Parathyroid adenoma (tissue), 2 donors: ENCODE data around the gene BTN3A1.

Experiments
- H2AFZ ChIP-seq: fragments of 300-600 bp; sonication (generic); one replicate; pipeline ENCODE4 v1.7.0; 2017; ENCODE audit warnings: antibody characterized with exemption, mild to moderate bottlenecking
- H3K27ac ChIP-seq: fragments of 300-600 bp; sonication (generic); one replicate; pipeline ENCODE4 v1.7.0; 2017
- H3K27me3 ChIP-seq: fragments of 300-600 bp; sonication (generic); one replicate; pipeline ENCODE4 v1.7.0; 2017; ENCODE audit warnings: low read length; ENCODE audit not compliant: control insufficient read depth, insufficient read depth
- H3K36me3 ChIP-seq: fragments of 300-600 bp; sonication (generic); one replicate; pipeline ENCODE4 v1.7.0; 2017; ENCODE audit warnings: low read length; ENCODE audit not compliant: control insufficient read depth, insufficient read depth
- H3K4me1 ChIP-seq: fragments of 300-600 bp; sonication (generic); one replicate; pipeline ENCODE4 v1.7.0; 2017; ENCODE audit warnings: control low read depth
- H3K4me2 ChIP-seq: fragments of 300-600 bp; sonication (generic); one replicate; pipeline ENCODE4 v1.7.0; 2017; ENCODE audit warnings: low read length
- H3K4me3 ChIP-seq: fragments of 300-600 bp; sonication (generic); one replicate; pipeline ENCODE4 v1.7.0; 2017; ENCODE audit warnings: low read depth, low read length
- H3K79me2 ChIP-seq: fragments of 300-600 bp; sonication (generic); one replicate; pipeline ENCODE4 v1.7.0; 2017; ENCODE audit warnings: control low read depth
- H3K9ac ChIP-seq: fragments of 300-600 bp; sonication (generic); one replicate; pipeline ENCODE4 v1.7.0; 2017; ENCODE audit warnings: mild to moderate bottlenecking
- H3K9me3 ChIP-seq: fragments of 300-600 bp; sonication (generic); one replicate; pipeline ENCODE4 v1.7.0; 2017; ENCODE audit warnings: low read length; ENCODE audit not compliant: control insufficient read depth
- TF ChIP-seq, protein P1 (sequence below): fragments of 300-600 bp; sonication (generic); IDR thresholded peaks from one replicate; pipeline ENCODE4 v1.7.0; 2017; ENCODE audit warnings: antibody characterized with exemption, mild to moderate bottlenecking
- donor health status: primary hyperparathyroidism.

BTN3A1 gene

DNA sequence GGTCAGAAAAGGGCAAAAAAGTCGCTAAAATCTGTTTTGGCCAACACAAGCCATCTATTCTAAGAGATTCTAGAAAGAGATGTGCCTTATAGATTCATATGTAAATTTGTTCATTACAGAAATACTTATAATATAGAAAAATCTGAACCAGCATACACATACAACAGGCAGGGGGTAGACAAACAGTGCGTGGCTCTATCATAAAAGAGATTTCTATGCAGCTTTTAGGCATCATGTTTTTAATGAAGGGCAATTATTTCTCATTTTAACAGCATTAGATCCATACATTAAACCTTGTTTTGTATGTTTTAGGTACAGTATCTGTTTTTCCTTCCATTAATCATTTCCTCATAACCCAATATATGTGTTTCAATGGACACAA lies 38.9 kb downstream of the BTN3A1 start:
- Histone ChIP-seq H3K36me3 (no peaks in the 10 kb centered on the region), H3K79me2 (no peaks in the 10 kb centered on the region), H3K9me3 (no peaks in the 10 kb centered on the region), H2AFZ (peak overlapping the region; percentile 96), H3K27ac (no peak overlapping the region), H3K4me2 (peak overlapping the region; percentile 95), H3K4me1 (peaks cover 15% of the 10 kb centered on the region), H3K4me3 (peak overlapping the region; percentile 81), H3K9ac (no peak overlapping the region), H3K27me3 (no peaks in the 10 kb centered on the region)
- TF ChIP-seq, protein P1, sequence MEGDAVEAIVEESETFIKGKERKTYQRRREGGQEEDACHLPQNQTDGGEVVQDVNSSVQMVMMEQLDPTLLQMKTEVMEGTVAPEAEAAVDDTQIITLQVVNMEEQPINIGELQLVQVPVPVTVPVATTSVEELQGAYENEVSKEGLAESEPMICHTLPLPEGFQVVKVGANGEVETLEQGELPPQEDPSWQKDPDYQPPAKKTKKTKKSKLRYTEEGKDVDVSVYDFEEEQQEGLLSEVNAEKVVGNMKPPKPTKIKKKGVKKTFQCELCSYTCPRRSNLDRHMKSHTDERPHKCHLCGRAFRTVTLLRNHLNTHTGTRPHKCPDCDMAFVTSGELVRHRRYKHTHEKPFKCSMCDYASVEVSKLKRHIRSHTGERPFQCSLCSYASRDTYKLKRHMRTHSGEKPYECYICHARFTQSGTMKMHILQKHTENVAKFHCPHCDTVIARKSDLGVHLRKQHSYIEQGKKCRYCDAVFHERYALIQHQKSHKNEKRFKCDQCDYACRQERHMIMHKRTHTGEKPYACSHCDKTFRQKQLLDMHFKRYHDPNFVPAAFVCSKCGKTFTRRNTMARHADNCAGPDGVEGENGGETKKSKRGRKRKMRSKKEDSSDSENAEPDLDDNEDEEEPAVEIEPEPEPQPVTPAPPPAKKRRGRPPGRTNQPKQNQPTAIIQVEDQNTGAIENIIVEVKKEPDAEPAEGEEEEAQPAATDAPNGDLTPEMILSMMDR, result no peak

- Histone ChIP-seq H3K4me3 (no peak overlapping the region), H3K4me2 (no peak overlapping the region), H3K4me1 (peaks cover 15% of the 10 kb centered on the region), H3K9me3 (no peaks in the 10 kb centered on the region), H3K36me3 (no peaks in the 10 kb centered on the region), H3K27me3 (no peaks in the 10 kb centered on the region), H3K9ac (no peak overlapping the region), H3K79me2 (no peaks in the 10 kb centered on the region), H2AFZ (no peak overlapping the region), H3K27ac (no peak overlapping the region)
- TF ChIP-seq, protein P1, result no peak
These were observed 39.9 kb downstream of the BTN3A1 start for GRCh38 chr6:26441977-26442376.

GRCh38 chr6:26445934-26446667 lies 44.0 kb downstream of the BTN3A1 start:
- Histone ChIP-seq H3K9ac (no peak overlapping the region), H3K4me3 (no peak overlapping the region), H3K4me1 (no peaks in the 10 kb centered on the region), H2AFZ (no peak overlapping the region), H3K4me2 (no peak overlapping the region), H3K27ac (no peak overlapping the region), H3K79me2 (no peaks in the 10 kb centered on the region), H3K36me3 (no peaks in the 10 kb centered on the region), H3K9me3 (no peaks in the 10 kb centered on the region), H3K27me3 (no peaks in the 10 kb centered on the region)
- TF ChIP-seq, protein P1, result no peak

GRCh38 chr6:26447257-26447656 lies 45.2 kb downstream of the BTN3A1 start:
- H3K36me3 ChIP-seq, result no peaks in the 10 kb centered on the region
- H3K79me2 ChIP-seq, result no peaks in the 10 kb centered on the region
- no peaks in the 10 kb centered on the region for H3K9me3 ChIP-seq
- no peak overlapping the region for H2AFZ ChIP-seq
- no peak overlapping the region for H3K9ac ChIP-seq
- H3K4me1 ChIP-seq, result no peaks in the 10 kb centered on the region
- no peaks in the 10 kb centered on the region for H3K27me3 ChIP-seq
- no peak overlapping the region for H3K4me2 ChIP-seq
- H3K27ac ChIP-seq, result no peak overlapping the region
- TF ChIP-seq, protein P1, result no peak
- H3K4me3 ChIP-seq, result no peak overlapping the region

- H3K9me3 ChIP-seq, result no peaks in the 10 kb centered on the region
These were observed 48.2 kb downstream of the BTN3A1 start for GRCh38 chr6:26450240-26450639.

More at GRCh38 chr6:26450240-26450639, 48.2 kb downstream of the BTN3A1 start:
- TF ChIP-seq, protein P1, result no peak
- H3K4me3 ChIP-seq, result no peak overlapping the region
- H3K27ac ChIP-seq, result no peak overlapping the region
- no peaks in the 10 kb centered on the region for H3K36me3 ChIP-seq
- no peak overlapping the region for H2AFZ ChIP-seq
- no peaks in the 10 kb centered on the region for H3K4me1 ChIP-seq
- H3K79me2 ChIP-seq, result no peaks in the 10 kb centered on the region
- no peak overlapping the region for H3K9ac ChIP-seq
- no peaks in the 10 kb centered on the region for H3K27me3 ChIP-seq
- no peak overlapping the region for H3K4me2 ChIP-seq
